ENCODE measurements around the gene EXOC8. TPM values are rescaled to one million over a fixed set of nuclear protein-coding genes. Genes with fewer than 3 reads are reported as not detected.

Gene EXOC8, protein sequence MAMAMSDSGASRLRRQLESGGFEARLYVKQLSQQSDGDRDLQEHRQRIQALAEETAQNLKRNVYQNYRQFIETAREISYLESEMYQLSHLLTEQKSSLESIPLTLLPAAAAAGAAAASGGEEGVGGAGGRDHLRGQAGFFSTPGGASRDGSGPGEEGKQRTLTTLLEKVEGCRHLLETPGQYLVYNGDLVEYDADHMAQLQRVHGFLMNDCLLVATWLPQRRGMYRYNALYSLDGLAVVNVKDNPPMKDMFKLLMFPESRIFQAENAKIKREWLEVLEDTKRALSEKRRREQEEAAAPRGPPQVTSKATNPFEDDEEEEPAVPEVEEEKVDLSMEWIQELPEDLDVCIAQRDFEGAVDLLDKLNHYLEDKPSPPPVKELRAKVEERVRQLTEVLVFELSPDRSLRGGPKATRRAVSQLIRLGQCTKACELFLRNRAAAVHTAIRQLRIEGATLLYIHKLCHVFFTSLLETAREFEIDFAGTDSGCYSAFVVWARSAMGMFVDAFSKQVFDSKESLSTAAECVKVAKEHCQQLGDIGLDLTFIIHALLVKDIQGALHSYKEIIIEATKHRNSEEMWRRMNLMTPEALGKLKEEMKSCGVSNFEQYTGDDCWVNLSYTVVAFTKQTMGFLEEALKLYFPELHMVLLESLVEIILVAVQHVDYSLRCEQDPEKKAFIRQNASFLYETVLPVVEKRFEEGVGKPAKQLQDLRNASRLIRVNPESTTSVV
- 10 to 100 TPM; 18.5 to 19.0 TPM for total RNA-seq
- polyA plus RNA-seq = 1 to 10 TPM; 4.6 to 7.4 TPM
- long read RNA-seq, donor 1, full-length matches to known transcripts = 18 of 18 reads
- long read RNA-seq, donor 1, partial matches to known transcripts = 0 of 18 reads
- long read RNA-seq, donor 1, other reads (novel, unspliced or antisense) = 0 of 18 reads
- long read RNA-seq, donor 2, full-length matches to known transcripts = 7 of 7 reads
- long read RNA-seq, donor 2, partial matches to known transcripts = 0 of 7 reads
- long read RNA-seq, donor 2, other reads (novel, unspliced or antisense) = 0 of 7 reads
- long read RNA-seq, donor 3, full-length matches to known transcripts = 8 of 8 reads
- long read RNA-seq, donor 3, partial matches to known transcripts = 0 of 8 reads
- long read RNA-seq, donor 3, other reads (novel, unspliced or antisense) = 0 of 8 reads
- long read RNA-seq, donor 4, full-length matches to known transcripts = 9 of 9 reads
- long read RNA-seq, donor 4, partial matches to known transcripts = 0 of 9 reads
- long read RNA-seq, donor 4, other reads (novel, unspliced or antisense) = 0 of 9 reads
- long read RNA-seq, donor 5, full-length matches to known transcripts = 10 of 10 reads
- long read RNA-seq, donor 5, partial matches to known transcripts = 0 of 10 reads
- long read RNA-seq, donor 5, other reads (novel, unspliced or antisense) = 0 of 10 reads

- Histone ChIP-seq H3K27ac (ENCODE audit: low read depth in 1 of 2, low read length in 1 of 2) (peak within 1 kb of the TSS; percentile 87 to 98), H3K4me3 (peak within 1 kb of the TSS; percentile 97), H3K4me1 (ENCODE audit: control insufficient read depth in 5 of 5, insufficient read depth in 5 of 5, low read length in 5 of 5) (peaks cover 4 to 49% (median 14%) of the 10 kb centered on the region in 5 donors), H3K9ac (ENCODE audit: insufficient read depth in 1 of 2, low read length in 2 of 2) (peak within 1 kb of the TSS; percentile 78 to 85), H3K27me3 (ENCODE audit: control insufficient read depth in 3 of 3, insufficient read depth in 3 of 3, low read length in 2 of 3) (no peaks in the 10 kb centered on the region), H3K36me3 (ENCODE audit: control insufficient read depth in 4 of 4, insufficient read depth in 4 of 4, low read length in 4 of 4) (peaks cover 0 to 3% (median 0%) of the 10 kb centered on the region in 4 donors), H3K9me3 (ENCODE audit: control insufficient read depth in 4 of 4, insufficient read depth in 3 of 4, low read length in 3 of 4) (peaks cover 0 to 1% (median 0%) of the 10 kb centered on the region in 4 donors)
- DNase-seq (peak; percentile 99 to 100 (median 99)), ATAC-seq (ENCODE audit: insufficient read depth, low FRiP score) (peak; percentile 89)
- no peak for TF ChIP-seq CTCF (IDR thresholded peaks at IDR 0.05; ENCODE audit: control extremely low read depth, extremely low read depth)
- 0% methylated on average over 74 of the region's 74 CpGs for WGBS, 2 donors
Measured at GRCh38 chr1:231337472-231338269, at the start of gene EXOC8. Gene EXOC8 (minus strand): TSS chr1:231337852. CDS start chr1:231337745, 107 bp downstream.

DNA sequence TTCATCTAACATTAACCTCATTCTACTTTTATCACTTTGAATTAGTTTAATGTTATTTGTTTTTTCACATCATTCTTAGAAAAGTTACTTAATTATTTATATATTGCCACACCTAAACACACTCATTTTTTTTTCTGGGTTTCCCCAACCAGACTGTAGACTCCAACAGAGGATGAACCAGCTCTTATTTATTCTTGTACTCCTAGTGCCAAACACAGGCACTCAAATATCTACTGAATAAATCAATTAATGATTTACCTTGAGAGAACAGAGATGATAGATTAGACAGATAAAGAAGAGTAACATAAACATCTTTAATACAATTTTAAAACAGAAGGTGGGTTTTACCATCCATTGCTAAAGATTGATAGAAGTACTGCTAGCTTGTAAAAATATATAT, 48.8 kb upstream of the EXOC8 start:
- no peak overlapping the region for H3K9ac ChIP-seq (ENCODE audit: insufficient read depth in 1 of 2, low read length in 2 of 2)
- H3K9me3 ChIP-seq (ENCODE audit: control insufficient read depth in 4 of 4, insufficient read depth in 3 of 4, low read length in 3 of 4) = no peaks in the 10 kb centered on the region
- DNase-seq (no peak), ATAC-seq (ENCODE audit: insufficient read depth, low FRiP score) (no peak)
- no peaks in the 10 kb centered on the region for H3K36me3 ChIP-seq (ENCODE audit: control insufficient read depth in 4 of 4, insufficient read depth in 4 of 4, low read length in 4 of 4)
- no peak overlapping the region for H3K4me3 ChIP-seq
- H3K27me3 ChIP-seq (ENCODE audit: control insufficient read depth in 3 of 3, insufficient read depth in 3 of 3, low read length in 2 of 3) = no peaks in the 10 kb centered on the region
- TF ChIP-seq CTCF (IDR thresholded peaks at IDR 0.05; ENCODE audit: control extremely low read depth, extremely low read depth) = no peak
- H3K4me1 ChIP-seq (ENCODE audit: control insufficient read depth in 5 of 5, insufficient read depth in 5 of 5, low read length in 5 of 5) = peaks cover 0 to 60% (median 7%) of the 10 kb centered on the region in 5 donors
- no peak overlapping the region for H3K27ac ChIP-seq (ENCODE audit: low read depth in 1 of 2, low read length in 1 of 2)

- no peak for TF ChIP-seq CTCF (IDR thresholded peaks at IDR 0.05; ENCODE audit: control extremely low read depth, extremely low read depth)
- Histone ChIP-seq H3K36me3 (ENCODE audit: control insufficient read depth in 4 of 4, insufficient read depth in 4 of 4, low read length in 4 of 4) (no peaks in the 10 kb centered on the region), H3K4me1 (ENCODE audit: control insufficient read depth in 5 of 5, insufficient read depth in 5 of 5, low read length in 5 of 5) (peaks cover 0 to 56% (median 6%) of the 10 kb centered on the region in 5 donors), H3K9me3 (ENCODE audit: control insufficient read depth in 4 of 4, insufficient read depth in 3 of 4, low read length in 3 of 4) (no peaks in the 10 kb centered on the region), H3K27ac (ENCODE audit: low read depth in 1 of 2, low read length in 1 of 2) (no peak overlapping the region), H3K4me3 (no peak overlapping the region), H3K27me3 (ENCODE audit: control insufficient read depth in 3 of 3, insufficient read depth in 3 of 3, low read length in 2 of 3) (no peaks in the 10 kb centered on the region), H3K9ac (ENCODE audit: insufficient read depth in 1 of 2, low read length in 2 of 2) (no peak overlapping the region)
- ATAC-seq (ENCODE audit: insufficient read depth, low FRiP score) (peak; percentile 43), DNase-seq (no peak)
- 75 to 89% methylated on average over 2 of the region's 2 CpGs for WGBS, 2 donors
Measured at GRCh38 chr1:231385416-231385748, 47.7 kb upstream of the EXOC8 start.
